Parathyroid adenoma (tissue), 2 donors: ENCODE measurements around the gene SLC5A7.

Experiments
- H2AFZ ChIP-seq: fragments of 300-600 bp; sonication (generic); one replicate; pipeline ENCODE4 v1.7.0; 2017; ENCODE audit warnings: antibody characterized with exemption, mild to moderate bottlenecking
- H3K27ac ChIP-seq: fragments of 300-600 bp; sonication (generic); one replicate; pipeline ENCODE4 v1.7.0; 2017
- H3K27me3 ChIP-seq: fragments of 300-600 bp; sonication (generic); one replicate; pipeline ENCODE4 v1.7.0; 2017; ENCODE audit warnings: low read length; ENCODE audit not compliant: control insufficient read depth, insufficient read depth
- H3K36me3 ChIP-seq: fragments of 300-600 bp; sonication (generic); one replicate; pipeline ENCODE4 v1.7.0; 2017; ENCODE audit warnings: low read length; ENCODE audit not compliant: control insufficient read depth, insufficient read depth
- H3K4me1 ChIP-seq: fragments of 300-600 bp; sonication (generic); one replicate; pipeline ENCODE4 v1.7.0; 2017; ENCODE audit warnings: control low read depth
- H3K4me2 ChIP-seq: fragments of 300-600 bp; sonication (generic); one replicate; pipeline ENCODE4 v1.7.0; 2017; ENCODE audit warnings: low read length
- H3K4me3 ChIP-seq: fragments of 300-600 bp; sonication (generic); one replicate; pipeline ENCODE4 v1.7.0; 2017; ENCODE audit warnings: low read depth, low read length
- H3K79me2 ChIP-seq: fragments of 300-600 bp; sonication (generic); one replicate; pipeline ENCODE4 v1.7.0; 2017; ENCODE audit warnings: control low read depth
- H3K9ac ChIP-seq: fragments of 300-600 bp; sonication (generic); one replicate; pipeline ENCODE4 v1.7.0; 2017; ENCODE audit warnings: mild to moderate bottlenecking
- H3K9me3 ChIP-seq: fragments of 300-600 bp; sonication (generic); one replicate; pipeline ENCODE4 v1.7.0; 2017; ENCODE audit warnings: low read length; ENCODE audit not compliant: control insufficient read depth
- CTCF ChIP-seq: fragments of 300-600 bp; sonication (generic); IDR thresholded peaks from one replicate; pipeline ENCODE4 v1.7.0; 2017; ENCODE audit warnings: antibody characterized with exemption, mild to moderate bottlenecking
- donor health status: primary hyperparathyroidism.

The SLC5A7 gene

DNA sequence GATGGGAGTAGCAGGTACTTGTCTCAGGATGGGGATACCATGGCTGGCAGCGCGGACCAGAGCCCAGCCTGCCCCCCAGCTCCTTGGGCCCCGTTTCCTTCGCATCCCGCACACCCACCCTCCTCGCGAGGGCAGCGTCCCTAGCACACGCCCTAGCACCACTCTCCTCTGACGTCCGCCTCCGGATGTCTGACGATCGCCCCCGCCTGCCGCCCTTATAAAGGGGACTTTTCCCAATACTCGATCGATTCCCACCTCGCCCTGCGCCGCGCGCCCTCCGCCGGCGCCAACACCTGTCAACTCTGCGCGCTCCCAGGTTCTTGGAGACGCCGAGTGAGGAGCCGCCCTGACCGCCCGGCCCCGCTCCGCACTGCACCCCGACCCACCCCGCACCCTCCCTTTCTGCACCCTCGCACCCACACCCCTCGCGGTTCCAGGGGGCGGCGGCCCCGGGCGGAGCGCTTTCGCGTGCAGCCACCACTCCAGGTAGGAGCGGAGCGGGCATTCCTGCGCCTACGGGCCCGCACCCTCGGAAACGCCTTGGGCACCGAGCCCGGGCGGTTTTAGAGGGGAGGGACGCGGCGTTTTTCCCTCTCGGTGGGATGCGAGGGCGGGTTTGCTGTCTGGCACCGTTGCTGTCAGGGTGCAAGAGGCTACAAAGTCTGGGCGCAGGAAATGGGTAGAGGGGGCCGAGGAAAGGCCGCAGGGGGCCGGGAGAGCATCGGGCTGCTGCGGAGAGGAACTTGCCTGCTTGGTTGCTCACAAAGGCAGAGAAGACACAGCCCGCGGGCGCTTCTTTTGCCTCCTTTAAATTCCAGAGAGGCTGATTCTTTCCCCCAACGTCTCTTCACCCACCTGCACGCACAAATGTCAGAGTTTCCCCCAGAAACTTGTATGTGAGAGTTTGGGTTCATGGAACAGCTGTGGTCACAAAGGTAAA lies at the start of gene SLC5A7:
Gene SLC5A7 (plus strand): TSS at position 247 of the 940 bp plus-strand sequence. CDS start 1,632 bp downstream, outside the sequence.
- no peaks in the 10 kb centered on the region for H3K36me3 ChIP-seq
- H3K9me3 ChIP-seq, result no peaks in the 10 kb centered on the region
- H3K4me2 ChIP-seq, result no peak within 1 kb of the TSS
- H3K79me2 ChIP-seq, result no peaks in the 10 kb centered on the region
- H2AFZ ChIP-seq, result no peak within 1 kb of the TSS
- H3K27me3 ChIP-seq, result no peaks in the 10 kb centered on the region
- no peak for TF ChIP-seq CTCF
- H3K4me3 ChIP-seq, result no peak within 1 kb of the TSS
- H3K4me1 ChIP-seq, result no peaks in the 10 kb centered on the region
- no peak within 1 kb of the TSS for H3K27ac ChIP-seq
- no peak within 1 kb of the TSS for H3K9ac ChIP-seq

- H3K27ac ChIP-seq, result no peak overlapping the region
- H3K36me3 ChIP-seq, result no peaks in the 10 kb centered on the region
- no peaks in the 10 kb centered on the region for H3K9me3 ChIP-seq
- no peak for TF ChIP-seq CTCF
- H3K27me3 ChIP-seq, result no peaks in the 10 kb centered on the region
- no peak overlapping the region for H3K4me3 ChIP-seq
- no peaks in the 10 kb centered on the region for H3K4me1 ChIP-seq
- no peak overlapping the region for H3K4me2 ChIP-seq
- H3K9ac ChIP-seq, result no peak overlapping the region
- H3K79me2 ChIP-seq, result no peaks in the 10 kb centered on the region
- no peak overlapping the region for H2AFZ ChIP-seq
Measured at GRCh38 chr2:107961395-107961794, 24.9 kb upstream of the SLC5A7 start.

GRCh38 chr2:107964185-107964584 lies 22.1 kb upstream of the SLC5A7 start:
- Histone ChIP-seq H3K79me2 (no peaks in the 10 kb centered on the region), H3K27ac (no peak overlapping the region), H3K9me3 (no peaks in the 10 kb centered on the region), H3K4me2 (no peak overlapping the region), H2AFZ (no peak overlapping the region), H3K4me1 (no peaks in the 10 kb centered on the region), H3K4me3 (no peak overlapping the region), H3K27me3 (no peaks in the 10 kb centered on the region), H3K9ac (no peak overlapping the region), H3K36me3 (no peaks in the 10 kb centered on the region)
- TF ChIP-seq CTCF, result no peak

GRCh38 chr2:107984707-107985106 lies 1.6 kb upstream of the SLC5A7 start:
- Histone ChIP-seq H3K4me2 (no peak overlapping the region), H3K4me1 (no peaks in the 10 kb centered on the region), H3K27ac (no peak overlapping the region), H3K9ac (no peak overlapping the region), H2AFZ (no peak overlapping the region), H3K27me3 (no peaks in the 10 kb centered on the region), H3K9me3 (no peaks in the 10 kb centered on the region), H3K4me3 (no peak overlapping the region), H3K79me2 (no peaks in the 10 kb centered on the region), H3K36me3 (no peaks in the 10 kb centered on the region)
- TF ChIP-seq CTCF, result no peak
